Keratinocyte (primary cell): Measurements from ENCODE around the gene PLEKHA6. TPM values are rescaled to one million over a fixed set of nuclear protein-coding genes. Genes with fewer than 3 reads are reported as not detected.

ENCODE experiments used
- DNase-seq: peaks from one replicate; pipeline ENCODE4 v3.0.0-alpha.2; 2011; ENCODE audit warnings: low read depth, missing footprints, low spot score
- FAIRE-seq: peaks from 2 replicates; lab custom pipeline; 2011; peaks lifted over from hg19 to GRCh38; lab: Jason Lieb, UNC
- H2AFZ ChIP-seq: 2 replicates; pipeline ENCODE4 v1.6.0; 2012; ENCODE audit warnings: low read length, control low read depth, inconsistent platforms; ENCODE audit not compliant: control insufficient read depth
- H3K27ac ChIP-seq: 2 replicates; pipeline ENCODE4 v1.5.1; 2011; ENCODE audit warnings: low read length; ENCODE audit not compliant: control insufficient read depth, insufficient read depth
- H3K27me3 ChIP-seq: 3 replicates; pipeline ENCODE4 v1.6.0; 2011; ENCODE audit warnings: low read length; ENCODE audit not compliant: control insufficient read depth, insufficient read depth; ENCODE audit errors: extremely low read depth
- H3K36me3 ChIP-seq, 2 experiments: 2 replicates in 1 of 2; 3 replicates in 1 of 2; pipeline ENCODE4 v1.5.1; 2011; ENCODE audit warnings: low read length in 2 of 2, mild to moderate bottlenecking in 1 of 2; ENCODE audit not compliant: control insufficient read depth in 2 of 2, insufficient read depth in 2 of 2; ENCODE audit errors: extremely low read depth in 1 of 2
- H3K4me1 ChIP-seq: 3 replicates; pipeline ENCODE4 v1.5.1; 2011; ENCODE audit warnings: low read length; ENCODE audit not compliant: control insufficient read depth, insufficient read depth; ENCODE audit errors: extremely low read depth
- H3K4me2 ChIP-seq: 3 replicates; pipeline ENCODE4 v1.6.0; 2011; ENCODE audit warnings: low read depth, low read length; ENCODE audit not compliant: control insufficient read depth, insufficient read depth; ENCODE audit errors: extremely low read depth
- H3K4me3 ChIP-seq, 3 experiments: fragments of 200-600 bp in 1 of 3; sonication (generic) in 1 of 3; 2 replicates in 2 of 3; 3 replicates in 1 of 3; pipeline ENCODE4 v1.5.1; 2011 to 2016; ENCODE audit warnings: low read length in 3 of 3, mild to moderate bottlenecking in 3 of 3, control low read depth in 2 of 3, inconsistent platforms in 1 of 3, low read depth in 1 of 3, mixed read lengths in 1 of 3, mixed run types in 1 of 3, moderate library complexity in 1 of 3; ENCODE audit not compliant: control insufficient read depth in 2 of 3, insufficient read depth in 2 of 3; ENCODE audit errors: extremely low read depth in 1 of 3
- H3K79me2 ChIP-seq: 2 replicates; pipeline ENCODE4 v1.6.0; 2012; ENCODE audit warnings: low read length; ENCODE audit not compliant: control insufficient read depth, insufficient read depth
- H3K9ac ChIP-seq: 3 replicates; pipeline ENCODE4 v1.6.0; 2011; ENCODE audit warnings: low read length; ENCODE audit not compliant: control insufficient read depth, insufficient read depth; ENCODE audit errors: extremely low read depth
- H3K9me1 ChIP-seq: 3 replicates; pipeline ENCODE4 v1.6.0; 2011; ENCODE audit warnings: low read length; ENCODE audit not compliant: control insufficient read depth, insufficient read depth; ENCODE audit errors: extremely low read depth
- H3K9me3 ChIP-seq: 2 replicates; pipeline ENCODE4 v1.5.1; 2012; ENCODE audit warnings: low read depth, low read length; ENCODE audit not compliant: control insufficient read depth
- H4K20me1 ChIP-seq: 3 replicates; pipeline ENCODE4 v1.6.0; 2011; ENCODE audit warnings: low read length; ENCODE audit not compliant: control insufficient read depth, insufficient read depth; ENCODE audit errors: extremely low read depth
- CTCF ChIP-seq, 3 experiments: IDR thresholded peaks in 1 of 3; conservative IDR thresholded peaks in 1 of 3; optimal IDR thresholded peaks in 1 of 3; 2 replicates in 2 of 3; 3 replicates in 1 of 3; pipeline versions ENCODE3 to v1.5.1; 2011; ENCODE audit warnings: low read length in 3 of 3, mild to moderate bottlenecking in 3 of 3, moderate library complexity in 2 of 3, control low read depth in 1 of 3, inconsistent platforms in 1 of 3; ENCODE audit not compliant: insufficient read depth in 2 of 3; ENCODE audit errors: extremely low read depth in 1 of 3
- EZH2 ChIP-seq: IDR thresholded peaks from one replicate; pipeline ENCODE4 v1.6.1; 2012; ENCODE audit warnings: inconsistent platforms, mild to moderate bottlenecking, low read length, moderate library complexity
- dilution Hi-C: fragments of 300-500 bp; cut with MboI; formaldehyde crosslinking; loops from one replicate; pipeline ENCODE4 v1.7.0; 2020; ENCODE audit warnings: low sequenced_read_pairs; ENCODE audit not compliant: extremely low pct_ligation_motif_present
- polyA plus RNA-seq, 5 experiments: library from polyadenylated mRNA; depleted of rRNA in 3 of 5; stranded (reverse) in 3 of 5; stranded (forward) in 1 of 5; unstranded in 1 of 5; fragments of >200 nt; gene quantifications; 1 replicate in 1 of 5; 2 replicates in 3 of 5; 3 replicates in 1 of 5; pipeline versions ENCODE4 v1.2.1 to v1.2.3, GENCODE V29; 2011 to 2012; ENCODE audit warnings: missing spikeins in 2 of 5, low read depth in 1 of 5, low replicate concordance in 1 of 5

The PLEKHA6 gene
- polyA plus RNA-seq, 1 donor (not counting 4 experiments of a cell fraction or from before 2014, with no cell fraction given): 1.5 TPM

GRCh38 chr1:204343802-204344201 is 15.9 kb downstream of the PLEKHA6 start:
- no peaks in the 10 kb centered on the region for H3K9me1 ChIP-seq
- no peak for DNase-seq
- no peak overlapping the region for H3K9ac ChIP-seq
- dilution Hi-C loops: no loop called here
- TF ChIP-seq CTCF (optimal IDR thresholded peaks at IDR 0.05 in 1 of 3, IDR thresholded peaks at IDR 0.05 in 1 of 3, conservative IDR thresholded peaks at IDR 0.05 in 1 of 3; ENCODE audit: extremely low read depth in 1 of 3, insufficient read depth in 2 of 3, low read length in 3 of 3) (no peak), EZH2 (no peak)
- H3K4me2 ChIP-seq: no peak overlapping the region
- peaks cover 4% of the 10 kb centered on the region for H3K27me3 ChIP-seq
- H3K27ac ChIP-seq: no peak overlapping the region
- H3K9me3 ChIP-seq: no peaks in the 10 kb centered on the region
- no peak for FAIRE-seq
- H3K79me2 ChIP-seq: no peaks in the 10 kb centered on the region
- H3K4me3 ChIP-seq: no peak overlapping the region
- H2AFZ ChIP-seq: no peak overlapping the region
- no peaks in the 10 kb centered on the region for H3K4me1 ChIP-seq
- no peaks in the 10 kb centered on the region for H3K36me3 ChIP-seq
- no peaks in the 10 kb centered on the region for H4K20me1 ChIP-seq

GRCh38 chr1:204343247-204343646 is 16.5 kb downstream of the PLEKHA6 start:
- H3K27ac ChIP-seq: no peak overlapping the region

More at GRCh38 chr1:204343247-204343646, 16.5 kb downstream of the PLEKHA6 start:
- dilution Hi-C loops: no loop called here
- Histone ChIP-seq H4K20me1 (no peaks in the 10 kb centered on the region), H3K9me1 (no peaks in the 10 kb centered on the region), H3K9me3 (no peaks in the 10 kb centered on the region), H3K9ac (no peak overlapping the region), H3K4me3 (no peak overlapping the region), H3K4me2 (no peak overlapping the region), H3K27me3 (peaks cover 9% of the 10 kb centered on the region), H2AFZ (no peak overlapping the region), H3K36me3 (no peaks in the 10 kb centered on the region), H3K79me2 (no peaks in the 10 kb centered on the region), H3K4me1 (no peaks in the 10 kb centered on the region)
- DNase-seq (no peak), FAIRE-seq (no peak)
- TF ChIP-seq CTCF (optimal IDR thresholded peaks at IDR 0.05 in 1 of 3, IDR thresholded peaks at IDR 0.05 in 1 of 3, conservative IDR thresholded peaks at IDR 0.05 in 1 of 3; ENCODE audit: extremely low read depth in 1 of 3, insufficient read depth in 2 of 3, low read length in 3 of 3): no peak
